A549 (cell line): Measurements from ENCODE around the gene MEI4.

Experiments used
- CTCF ChIP-seq: fragments of >200 bp; sonication (Bioruptor Twin); formaldehyde crosslinking; IDR thresholded peaks from 3 replicates; pipeline ENCODE4 v1.5.1; 2016
- ELK1 ChIP-seq: fragments of 150-350 bp; IDR thresholded peaks from 2 replicates; pipeline ENCODE4 v1.6.1; 2014; ENCODE audit warnings: low read depth, mild to moderate bottlenecking, low read length
- EP300 ChIP-seq, 2 experiments: fragments of >200 bp; sonication (Bioruptor Twin); formaldehyde crosslinking; IDR thresholded peaks; 2 replicates in 1 of 2; 3 replicates in 1 of 2; pipeline ENCODE4 v1.6.1; 2016 to 2017
- ESRRA ChIP-seq: fragments of 150-350 bp; IDR thresholded peaks from 2 replicates; pipeline ENCODE4 v1.6.1; 2014; ENCODE audit warnings: mild to moderate bottlenecking, low read length, borderline replicate concordance
- HDAC2 ChIP-seq: fragments of 200-600 bp; sonication (generic); IDR thresholded peaks from 2 replicates; pipeline ENCODE4 v1.6.1; 2016
- HEYL ChIP-seq: fragments of 250-450 bp; sonication (Bioruptor Pico); IDR thresholded peaks from 2 replicates; pipeline ENCODE4 v1.8.0; 2021; ENCODE audit warnings: mild to moderate bottlenecking, moderate library complexity
- JUN ChIP-seq, 2 experiments: fragments of >200 bp; sonication (Bioruptor Twin); formaldehyde crosslinking; IDR thresholded peaks; 2 replicates in 1 of 2; 3 replicates in 1 of 2; pipeline ENCODE4 v1.6.1; 2016 to 2017
- KDM1A ChIP-seq: fragments of 200-600 bp; sonication (generic); IDR thresholded peaks from 2 replicates; pipeline ENCODE4 v1.6.1; 2016; ENCODE audit warnings: low read depth, mild to moderate bottlenecking
- POLR2A ChIP-seq: IDR thresholded peaks from 2 replicates; pipeline ENCODE4 v1.6.1; 2012; ENCODE audit warnings: mild to moderate bottlenecking, low read length
- POLR2AphosphoS2 ChIP-seq: conservative IDR thresholded peaks from 2 replicates; pipeline ENCODE4 v1.6.1; 2012; ENCODE audit warnings: low read length, improper control_type of control experiment, inconsistent platforms
- RAD21 ChIP-seq, 2 experiments: fragments of >200 bp in 1 of 2; sonication (Bioruptor Twin) in 1 of 2; formaldehyde crosslinking in 1 of 2; IDR thresholded peaks in 1 of 2; conservative IDR thresholded peaks in 1 of 2; 2 replicates in 1 of 2; 3 replicates in 1 of 2; pipeline ENCODE4 v1.6.1; 2012 to 2018; ENCODE audit warnings: inconsistent platforms in 1 of 2

- TF ChIP-seq HEYL (no peak), POLR2AphosphoS2 (no peak), KDM1A (no peak), CTCF (no peak), ELK1 (no peak), ESRRA (no peak), HDAC2 (no peak), EP300 (IDR thresholded peaks at IDR 0.05) (no peak), POLR2A (no peak), JUN (IDR thresholded peaks at IDR 0.05) (no peak), RAD21 (conservative IDR thresholded peaks at IDR 0.05 in 1 of 2, IDR thresholded peaks at IDR 0.05 in 1 of 2) (no peak)
Observed at GRCh38 chr6:77825204-77825603, 172.4 kb downstream of the MEI4 start.
